NCI-H2107 treated with DMSO at 0.1 percent for 48 hours (cell line): ENCODE data around the gene NEK5.
A peak's percentile ranks its signal among the peaks of the same experiment; 100 is the strongest.
"Not testable (repeated sequence)": the region's sequence is repeated elsewhere in the genome, so short reads cannot be mapped to it uniquely, and the experiment has no call there.

Source experiments
- DNase-seq: peaks from one replicate; lab custom pipeline; 2025; ENCODE audit not compliant: unreplicated experiment; lab: John Stamatoyannopoulos, UW

NEK5 gene

GRCh38 chr13:52137489-52137888 is 8.6 kb upstream of the NEK5 start:
- no peak for DNase-seq

- DNase-seq: no peak
Observed at GRCh38 chr13:52136763-52137162, 7.9 kb upstream of the NEK5 start.

- no peak for DNase-seq
Observed at GRCh38 chr13:52130641-52131040, 1.8 kb upstream of the NEK5 start.

GRCh38 chr13:52127783-52128702 is 830 bp downstream of the NEK5 start:
- peak; percentile 58 for DNase-seq

- DNase-seq: no peak
Observed at GRCh38 chr13:52127378-52127777, 1.5 kb downstream of the NEK5 start.

GRCh38 chr13:52125547-52125946 is 3.3 kb downstream of the NEK5 start:
- no peak for DNase-seq

- no peak for DNase-seq
Observed at GRCh38 chr13:52118595-52118994, 10.3 kb downstream of the NEK5 start.

- no peak for DNase-seq
Observed at GRCh38 chr13:52118095-52118494, 10.8 kb downstream of the NEK5 start.

GRCh38 chr13:52112591-52112990 is 16.3 kb downstream of the NEK5 start:
- no peak for DNase-seq

GRCh38 chr13:52109116-52109670 is 19.7 kb downstream of the NEK5 start:
- DNase-seq: no peak

GRCh38 chr13:52105841-52106240 is 23.0 kb downstream of the NEK5 start:
- DNase-seq: no peak

- no peak for DNase-seq
Observed at GRCh38 chr13:52104624-52105023, 24.2 kb downstream of the NEK5 start.

- no peak for DNase-seq
Observed at GRCh38 chr13:52103386-52103785, 25.5 kb downstream of the NEK5 start.

- DNase-seq: not testable (repeated sequence)
Observed at GRCh38 chr13:52102423-52102822, 26.4 kb downstream of the NEK5 start.

- DNase-seq: no peak
Observed at GRCh38 chr13:52097197-52097596, 31.7 kb downstream of the NEK5 start.

GRCh38 chr13:52096748-52097147 is 32.1 kb downstream of the NEK5 start:
- no peak for DNase-seq

GRCh38 chr13:52096062-52096461 is 32.8 kb downstream of the NEK5 start:
- DNase-seq: no peak

GRCh38 chr13:52092087-52092486 is 36.8 kb downstream of the NEK5 start:
- no peak for DNase-seq

- DNase-seq: no peak
Observed at GRCh38 chr13:52091473-52091872, 37.4 kb downstream of the NEK5 start.

GRCh38 chr13:52085421-52085820 is 43.5 kb downstream of the NEK5 start:
- no peak for DNase-seq

GRCh38 chr13:52084981-52085380 is 43.9 kb downstream of the NEK5 start:
- DNase-seq: not testable (repeated sequence)

GRCh38 chr13:52082601-52083000 is 46.3 kb downstream of the NEK5 start:
- no peak for DNase-seq

- DNase-seq: not testable (repeated sequence)
Observed at GRCh38 chr13:52079891-52080290, 49.0 kb downstream of the NEK5 start.
